Measurements from ENCODE around the gene TGFB2. TPM values are rescaled to one million over a fixed set of nuclear protein-coding genes. Genes with fewer than 3 reads are reported as not detected.

The TGFB2 gene
- total RNA-seq, 1 experiment from 2014 or later, result not detected

GRCh38 chr1:218424502-218424901 is 79.4 kb downstream of the TGFB2 start:
- Histone ChIP-seq H3T11ph (ENCODE audit: low read length) (no peak overlapping the region), H4K8ac (replicated peaks; ENCODE audit: insufficient read length, low read depth, low read length) (no peak overlapping the region), H2BK5ac (ENCODE audit: insufficient read length, low read length) (no peak overlapping the region), H2BK120ac (ENCODE audit: low read depth, low read length, poor library complexity, severe bottlenecking) (no peak overlapping the region), H3K79me1 (ENCODE audit: insufficient read depth, low read depth, low read length, poor library complexity, severe bottlenecking) (no peaks in the 10 kb centered on the region), H2AFZ (ENCODE audit: low read length) (no peak overlapping the region), H3K18ac (ENCODE audit: insufficient read length, low read depth, low read length) (no peak overlapping the region), H3K23me2 (ENCODE audit: insufficient read length, low read depth, low read length, poor library complexity, severe bottlenecking) (no peaks in the 10 kb centered on the region), H3K56ac (ENCODE audit: insufficient read length, low read depth, low read length) (no peak overlapping the region), H3K9me3 (ENCODE audit: control insufficient read depth, low read depth, low read length) (no peaks in the 10 kb centered on the region), H3K9ac (ENCODE audit: extremely low read depth, insufficient read length, low read length) (no peak overlapping the region), H4K91ac (ENCODE audit: insufficient read length, low read depth, low read length) (no peak overlapping the region), H3K4ac (ENCODE audit: low read depth, low read length) (no peak overlapping the region), H4K20me1 (ENCODE audit: control insufficient read depth, insufficient read depth, insufficient read length) (no peaks in the 10 kb centered on the region), H2AK5ac (ENCODE audit: insufficient read length, low read length) (no peak overlapping the region), H4K5ac (ENCODE audit: insufficient read length, low read depth, low read length) (no peak overlapping the region), H3K23ac (ENCODE audit: insufficient read length, low read depth, low read length) (no peak overlapping the region), H2BK20ac (ENCODE audit: low read depth, low read length, poor library complexity, severe bottlenecking) (no peak overlapping the region), H2BK15ac (ENCODE audit: low read depth, low read length) (no peak overlapping the region), H3K4me1 (ENCODE audit: insufficient read depth, low read length) (no peaks in the 10 kb centered on the region), H3K27ac (ENCODE audit: insufficient read length, low read depth, low read length) (no peak overlapping the region), H3K4me2 (ENCODE audit: insufficient read depth, insufficient read length, low read length) (no peak overlapping the region), H2BK12ac (ENCODE audit: insufficient read length, low read depth, low read length) (no peak overlapping the region), H3K27me3 (ENCODE audit: insufficient read depth, low read length) (no peaks in the 10 kb centered on the region), H3K14ac (ENCODE audit: insufficient read depth, low read length) (no peak overlapping the region), H3K79me2 (ENCODE audit: insufficient read depth, low read length) (no peaks in the 10 kb centered on the region)
- Mint-ChIP-seq H3K27me3 (ENCODE audit: low read depth) (no peaks in the 10 kb centered on the region), H3K4me3 (no peak overlapping the region), H3K36me3 (ENCODE audit: insufficient read depth in 1 of 3, low read depth in 3 of 3) (no peaks in the 10 kb centered on the region), H3K9me3 (no peaks in the 10 kb centered on the region), H3K27ac (no peak overlapping the region), H3K4me1 (no peaks in the 10 kb centered on the region)
- DNase-seq, result no peak
- TF ChIP-seq CTCF (conservative IDR thresholded peaks at IDR 0.05), result no peak
